A549 (cell line): ENCODE results near the gene REXO4. TPM values are rescaled to one million over a fixed set of nuclear protein-coding genes. Genes with fewer than 3 reads are reported as not detected.

Experiments
- ATAC-seq, 2 experiments: fragments of 200-7000 bp in 1 of 2; fragments of >200 bp in 1 of 2; cut with Nextera tagmentation in 1 of 2; cut with Tn5 transposase in 1 of 2; 3 replicates each; pipeline versions ENCODE4 v1.8.0 to v1.9.1; 2018 to 2020; ENCODE audit warnings: mild to moderate bottlenecking in 1 of 2, moderate library complexity in 1 of 2
- CTCF ChIA-PET: fragments of 300-600 bp; sonication (Branson Sonifier 250); formaldehyde crosslinking; extraction: SDS; loops from one replicate; lab custom pipeline; 2021; ENCODE audit warnings: antibody characterized with exemption, inconsistent platforms; lab: Yijun Ruan, JAX
- POLR2A ChIA-PET: fragments of 350-600 bp; formaldehyde crosslinking; extraction: SDS; loops from one replicate; lab custom pipeline; 2021; ENCODE audit warnings: antibody characterized with exemption, inconsistent platforms; lab: Yijun Ruan, JAX
- DNase-seq, 2 experiments: peaks; one replicate each; pipeline versions ENCODE4 v3.0.0 to v3.0.0-alpha.2; 2011 to 2016; ENCODE audit warnings: low read depth in 1 of 2, low spot score in 1 of 2
- FAIRE-seq: peaks from 2 replicates; lab custom pipeline; 2011; peaks lifted over from hg19 to GRCh38; lab: Jason Lieb, UNC
- H3K27ac ChIP-seq, 2 experiments: fragments of >200 bp; sonication (Bioruptor Twin); formaldehyde crosslinking; 3 replicates each; pipeline ENCODE4 v1.5.1; 2016 to 2017
- H3K4me1 ChIP-seq: fragments of >200 bp; sonication (Bioruptor Twin); formaldehyde crosslinking; 3 replicates; pipeline ENCODE4 v1.6.1; 2016
- H3K4me2 ChIP-seq: fragments of >200 bp; sonication (Bioruptor Twin); formaldehyde crosslinking; 3 replicates; pipeline ENCODE4 v1.6.1; 2016
- H3K4me3 ChIP-seq: fragments of >200 bp; sonication (Bioruptor Twin); formaldehyde crosslinking; 3 replicates; pipeline ENCODE4 v1.5.1; 2016
- H3K9me3 ChIP-seq: fragments of >200 bp; sonication (Bioruptor Twin); formaldehyde crosslinking; 3 replicates; pipeline ENCODE4 v1.6.1; 2016
- BCL3 ChIP-seq: fragments of >200 bp; sonication (Bioruptor Twin); formaldehyde crosslinking; IDR thresholded peaks from 3 replicates; pipeline ENCODE4 v1.6.1; 2016
- CBX2 ChIP-seq: fragments of 200-600 bp; sonication (generic); IDR thresholded peaks from 2 replicates; pipeline ENCODE4 v1.6.1; 2016; ENCODE audit warnings: low read depth, mild to moderate bottlenecking, borderline replicate concordance
- CBX8 ChIP-seq: fragments of 200-600 bp; sonication (generic); IDR thresholded peaks from 2 replicates; pipeline ENCODE4 v1.6.1; 2016
- EHF ChIP-seq: fragments of 250-450 bp; sonication (Bioruptor Pico); IDR thresholded peaks from 2 replicates; pipeline ENCODE4 v1.5.0; 2020; ENCODE audit warnings: mild to moderate bottlenecking
- FOSL2 ChIP-seq, 2 experiments: fragments of 450-650 bp in 1 of 2; fragments of >200 bp in 1 of 2; sonication (Bioruptor Twin) in 1 of 2; formaldehyde crosslinking; IDR thresholded peaks; 2 replicates each; pipeline versions ENCODE4 v1.5.0 to v1.6.1; 2016 to 2020; ENCODE audit warnings: mild to moderate bottlenecking in 1 of 2, moderate library complexity in 1 of 2
- FOXS1 ChIP-seq: fragments of 250-450 bp; sonication (Bioruptor Pico); IDR thresholded peaks from 2 replicates; pipeline ENCODE4 v1.5.0; 2020; ENCODE audit warnings: mild to moderate bottlenecking, moderate library complexity
- HES2 ChIP-seq: fragments of >200 bp; sonication (Bioruptor Twin); formaldehyde crosslinking; IDR thresholded peaks from 2 replicates; pipeline ENCODE4 v1.6.1; 2016
- HOXA7 ChIP-seq: fragments of 250-450 bp; sonication (Bioruptor Pico); IDR thresholded peaks from 2 replicates; pipeline ENCODE4 v1.5.0; 2020; ENCODE audit warnings: mild to moderate bottlenecking, moderate library complexity
- MAFK ChIP-seq: fragments of 450-650 bp; IDR thresholded peaks from 2 replicates; pipeline ENCODE4 v1.6.1; 2014; ENCODE audit not compliant: partially characterized antibody
- MAX ChIP-seq: IDR thresholded peaks from 2 replicates; pipeline ENCODE4 v1.6.1; 2012
- MYC ChIP-seq: IDR thresholded peaks from 2 replicates; pipeline ENCODE4 v1.6.1; 2012; ENCODE audit warnings: mild to moderate bottlenecking, inconsistent platforms, low read length, improper control_type of control experiment, borderline replicate concordance
- NFE2L2 ChIP-seq: fragments of 150-350 bp; conservative IDR thresholded peaks from 2 replicates; pipeline ENCODE4 v1.6.1; 2014; ENCODE audit warnings: low read length
- PBX3 ChIP-seq: IDR thresholded peaks from 2 replicates; pipeline ENCODE4 v1.6.1; 2012
- POLR2A ChIP-seq: IDR thresholded peaks from 2 replicates; pipeline ENCODE4 v1.6.1; 2012; ENCODE audit warnings: mild to moderate bottlenecking, low read length
- POLR2AphosphoS2 ChIP-seq: conservative IDR thresholded peaks from 2 replicates; pipeline ENCODE4 v1.6.1; 2012; ENCODE audit warnings: low read length, improper control_type of control experiment, inconsistent platforms
- RCOR1 ChIP-seq: fragments of 150-350 bp; IDR thresholded peaks from 2 replicates; pipeline ENCODE4 v1.6.1; 2014; ENCODE audit warnings: antibody characterized with exemption, low read length, low read depth
- RNF2 ChIP-seq: fragments of 200-600 bp; sonication (generic); IDR thresholded peaks from 2 replicates; pipeline ENCODE4 v1.6.1; 2016; ENCODE audit warnings: low read depth, mild to moderate bottlenecking, antibody characterized with exemption, moderate library complexity, borderline replicate concordance
- USF2 ChIP-seq: fragments of 450-650 bp; IDR thresholded peaks from 2 replicates; pipeline ENCODE4 v1.6.1; 2014; ENCODE audit warnings: antibody characterized with exemption
- ZFP36 ChIP-seq: fragments of 450-650 bp; IDR thresholded peaks from 2 replicates; pipeline ENCODE4 v1.6.1; 2014; ENCODE audit warnings: borderline replicate concordance; ENCODE audit not compliant: partially characterized antibody
- ZNF302 ChIP-seq: fragments of 250-450 bp; sonication (Bioruptor Pico); IDR thresholded peaks from 2 replicates; pipeline ENCODE4 v1.9.0; 2021; ENCODE audit warnings: inconsistent platforms, mild to moderate bottlenecking, moderate library complexity
- ZSCAN20 ChIP-seq: fragments of 250-450 bp; sonication (Bioruptor Pico); IDR thresholded peaks from 2 replicates; pipeline ENCODE4 v1.8.0; 2022; ENCODE audit warnings: mild to moderate bottlenecking, moderate library complexity
- WGBS: methylation state at CpG from one replicate; pipeline ENCODE4 v1.1.6; 2017; ENCODE audit errors: missing lambda C conversion rate; 5-methylcytosine and 5-hydroxymethylcytosine counted together
- polyA plus RNA-seq, 4 experiments: library from polyadenylated mRNA; depleted of rRNA in 3 of 4; stranded (reverse); fragments of >200 nt; fragmentation: RNase III in 1 of 4; extraction: RNeasy Plus Mini Kit Qiagen cat#74134 plus additional on column Dnase treatment in 1 of 4; gene quantifications; 2 replicates in 3 of 4; 3 replicates in 1 of 4; pipeline ENCODE4 v1.2.3, GENCODE V29; 2011 to 2017

Gene REXO4
- polyA plus RNA-seq, 2 of the 4 experiments (the other 2 are of a cell fraction): 25.8 to 31.0 TPM

GRCh38 chr9:133436681-133437080 is 18.9 kb upstream of the REXO4 start:
- no peak overlapping the region for H3K4me2 ChIP-seq
- H3K9me3 ChIP-seq: no peaks in the 10 kb centered on the region
- ChIA-PET POLR2A (no interaction called here), CTCF (interaction anchor here (1.2 to 2.3 kb wide), 2 partner anchors 8 to 30 kb away, joined by 4 to 9 read pairs; no protein-coding TSS in a partner anchor)
- no peak for FAIRE-seq
- no peak for DNase-seq
- H3K27ac ChIP-seq: no peak overlapping the region
- no peak overlapping the region for H3K4me3 ChIP-seq
- TF ChIP-seq CBX8: no peak
- no peak for TF ChIP-seq USF2
- TF ChIP-seq ZSCAN20 (CRISPR knock-in tag): no peak
- no peak for TF ChIP-seq BCL3
- no peak for TF ChIP-seq HOXA7 (CRISPR knock-in tag)
- no peak for TF ChIP-seq EHF
- TF ChIP-seq POLR2AphosphoS2: no peak
- TF ChIP-seq PBX3: no peak
- TF ChIP-seq POLR2A: no peak
- TF ChIP-seq RCOR1: no peak
- H3K4me1 ChIP-seq: no peaks in the 10 kb centered on the region
- ATAC-seq: no peak
- WGBS: 59% methylated on average over 5 of the region's 16 CpGs

GRCh38 chr9:133433351-133433843 is 15.6 kb upstream of the REXO4 start:
- H3K4me1 ChIP-seq: no peaks in the 10 kb centered on the region; the same call in 2 of the 3 replicates
- no peak overlapping the region for H3K4me2 ChIP-seq
- TF ChIP-seq FOXS1 (CRISPR knock-in tag) (no peak), RNF2 (no peak), USF2 (no peak), MAX (no peak), MAFK (no peak), NFE2L2 (no peak), MYC (no peak)
- no peaks in the 10 kb centered on the region for H3K9me3 ChIP-seq
- FAIRE-seq: no peak
- H3K27ac ChIP-seq: no peak overlapping the region
- ChIA-PET POLR2A (no interaction called here), CTCF (interaction anchor here (1.5 kb wide), 1 partner anchor 10 kb away, joined by 3 read pairs; no protein-coding TSS in a partner anchor)
- no peak overlapping the region for H3K4me3 ChIP-seq
- ATAC-seq: no peak
- WGBS: 54% methylated on average over 7 of the region's 11 CpGs
- no peak for DNase-seq

GRCh38 chr9:133430244-133430643 is 12.4 kb upstream of the REXO4 start:
- CTCF ChIA-PET: interaction anchor here (0.6 to 2.9 kb wide), 11 partner anchors 9 to 997 kb away, joined by 3 to 13 read pairs (median 4); no protein-coding TSS in a partner anchor

More at GRCh38 chr9:133430244-133430643, 12.4 kb upstream of the REXO4 start:
- Histone ChIP-seq H3K9me3 (no peaks in the 10 kb centered on the region), H3K4me1 (peaks cover 6% of the 10 kb centered on the region; the same call in 1 of the 3 replicates), H3K4me3 (no peak overlapping the region), H3K27ac (no peak overlapping the region), H3K4me2 (no peak overlapping the region)
- POLR2A ChIA-PET: no interaction called here
- no peak for ATAC-seq
- 72% methylated on average over 1 of the region's 1 CpG for WGBS
- no peak for FAIRE-seq
- no peak for DNase-seq
- TF ChIP-seq ZSCAN20 (CRISPR knock-in tag) (no peak), FOSL2 (IDR thresholded peaks at IDR 0.05) (no peak), FOSL2 (CRISPR knock-in tag; IDR thresholded peaks at IDR 0.05) (no peak), HOXA7 (CRISPR knock-in tag) (no peak), ZFP36 (peak; percentile 94), CBX2 (no peak), ZNF302 (CRISPR knock-in tag) (no peak), HES2 (no peak)
